Daoy (cell line): ENCODE results near the gene SDF4. TPM values are rescaled to one million over a fixed set of nuclear protein-coding genes. Genes with fewer than 3 reads are reported as not detected.
A peak's percentile ranks its signal among the peaks of the same experiment; 100 is the strongest.

Experiments
- DNase-seq: peaks from one replicate; pipeline ENCODE4 v3.0.0-alpha.2; 2015; ENCODE audit warnings: low read depth
- total RNA-seq: library from RNA; depleted of rRNA; stranded (reverse); fragments of >200 nt; shearing (Covaris generic); gene quantifications from 2 replicates; pipeline ENCODE4 v1.2.3, GENCODE V29; 2014; rRNA removed

The SDF4 gene
- total RNA-seq: 84.4 and 91.8 TPM in 2 replicates

- peak; percentile 98 for DNase-seq
These were observed at the start of gene SDF4 for GRCh38 chr1:1231400-1232207. Gene SDF4, minus strand, starts transcription at chr1:1232001. Its CDS starts 3,229 bp downstream, at chr1:1228772.

GRCh38 chr1:1280782-1281481, 49.1 kb upstream of the SDF4 start:
- DNase-seq: no peak

GRCh38 chr1:1279028-1279427, 47.2 kb upstream of the SDF4 start:
- no peak for DNase-seq

- DNase-seq: no peak
These were observed 46.8 kb upstream of the SDF4 start for GRCh38 chr1:1278620-1279019.

GRCh38 chr1:1275836-1276235, 44.0 kb upstream of the SDF4 start:
- no peak for DNase-seq

- no peak for DNase-seq
These were observed 43.2 kb upstream of the SDF4 start for GRCh38 chr1:1274931-1275431.

- no peak for DNase-seq
These were observed 42.6 kb upstream of the SDF4 start for GRCh38 chr1:1274299-1274930.

GRCh38 chr1:1273512-1274298, 41.9 kb upstream of the SDF4 start, which contains the start of gene UBE2J2:
Gene UBE2J2, minus strand, starts transcription at chr1:1273854. Its CDS starts 5,862 bp downstream, at chr1:1267992.
- peak; percentile 96 for DNase-seq

- no peak for DNase-seq
These were observed 41.4 kb upstream of the SDF4 start for GRCh38 chr1:1273209-1273511.

GRCh38 chr1:1272341-1273208, 40.8 kb upstream of the SDF4 start:
- DNase-seq: no peak

- DNase-seq: no peak
These were observed 39.0 kb upstream of the SDF4 start for GRCh38 chr1:1270813-1271212.

GRCh38 chr1:1268284-1268682, 36.5 kb upstream of the SDF4 start:
- DNase-seq: no peak

GRCh38 chr1:1267488-1268283, 35.9 kb upstream of the SDF4 start:
- no peak for DNase-seq

GRCh38 chr1:1264868-1265272, 33.1 kb upstream of the SDF4 start:
- peak; percentile 97 for DNase-seq

- DNase-seq: no peak
These were observed 32.2 kb upstream of the SDF4 start for GRCh38 chr1:1264026-1264425.

GRCh38 chr1:1262758-1263157, 31.0 kb upstream of the SDF4 start:
- DNase-seq: no peak

- DNase-seq: no peak
These were observed 30.3 kb upstream of the SDF4 start for GRCh38 chr1:1262071-1262470.

- no peak for DNase-seq
These were observed 29.2 kb upstream of the SDF4 start for GRCh38 chr1:1260843-1261560.

GRCh38 chr1:1259951-1260600, 28.3 kb upstream of the SDF4 start:
- no peak for DNase-seq
